Transverse colon (tissue), 4 donors: ENCODE measurements around the gene TTF2.

Experiments
- CTCF ChIP-seq, 5 experiments: fragments of 200-600 bp in 3 of 5; fragments of 450-650 bp in 2 of 5; sonication (generic) in 3 of 5; IDR thresholded peaks; 1 replicate in 2 of 5; 2 replicates in 3 of 5; pipeline ENCODE4 v1.5.1; 2016 to 2017; ENCODE audit warnings: antibody characterized with exemption in 5 of 5, inconsistent platforms in 3 of 5, mild to moderate bottlenecking in 2 of 5, moderate library complexity in 1 of 5
- POLR2A ChIP-seq: fragments of 450-650 bp; IDR thresholded peaks from one replicate; pipeline ENCODE4 v1.6.1; 2016; ENCODE audit warnings: antibody characterized with exemption, mild to moderate bottlenecking, moderate library complexity
- POLR2AphosphoS5 ChIP-seq, 3 donors: sonication (generic); formaldehyde crosslinking; IDR thresholded peaks; one replicate each; pipeline ENCODE4 v1.6.1; 2016; ENCODE audit warnings: antibody characterized with exemption in 3 of 3

- TF ChIP-seq CTCF (IDR thresholded peaks at IDR 0.05), result no peak
- no peak for TF ChIP-seq POLR2AphosphoS5 (IDR thresholded peaks at IDR 0.05)
- no peak for TF ChIP-seq POLR2A
Observed at GRCh38 chr1:117034791-117035290, 25.3 kb upstream of the TTF2 start.
